ENCODE results near the gene TMEM139. TPM values are rescaled to one million over a fixed set of nuclear protein-coding genes. Genes with fewer than 3 reads are reported as not detected.

Gene TMEM139
- total RNA-seq, 1 donor from 2014 or later = 8.8 TPM

DNA sequence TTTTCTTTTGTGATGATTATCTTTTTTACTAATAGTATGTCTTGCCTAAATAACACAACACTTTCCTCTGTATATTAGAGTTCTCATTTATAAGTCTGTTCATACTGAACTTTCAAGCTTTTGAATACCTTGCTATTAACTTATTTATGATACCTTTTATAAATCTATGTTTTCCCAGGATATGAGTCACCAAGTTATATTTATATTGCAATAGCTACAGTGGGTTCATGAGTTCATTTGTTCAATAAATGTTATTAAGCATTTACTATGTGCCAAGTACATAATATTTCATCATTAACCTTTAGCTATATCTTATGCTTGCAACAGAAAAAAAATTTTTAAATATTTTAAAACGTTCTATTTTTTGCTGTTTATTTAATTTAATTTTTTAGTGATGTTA, 49.5 kb downstream of the TMEM139 start:
- H3K27me3 ChIP-seq (ENCODE audit: low read depth) = peaks cover 42% of the 10 kb centered on the region
- intact Hi-C loops (cut with micrococcal nuclease) = no loop called here
- no peaks in the 10 kb centered on the region for H3K9me3 ChIP-seq (replicated peaks)
- no peak overlapping the region for H3K27ac ChIP-seq (replicated peaks)
- no peaks in the 10 kb centered on the region for H3K4me1 ChIP-seq
- H3K4me3 ChIP-seq = no peak overlapping the region
- H3K36me3 ChIP-seq = no peaks in the 10 kb centered on the region
- DNase-seq = no peak
- no peak for TF ChIP-seq CTCF (IDR thresholded peaks at IDR 0.05; ENCODE audit: borderline replicate concordance)

DNA sequence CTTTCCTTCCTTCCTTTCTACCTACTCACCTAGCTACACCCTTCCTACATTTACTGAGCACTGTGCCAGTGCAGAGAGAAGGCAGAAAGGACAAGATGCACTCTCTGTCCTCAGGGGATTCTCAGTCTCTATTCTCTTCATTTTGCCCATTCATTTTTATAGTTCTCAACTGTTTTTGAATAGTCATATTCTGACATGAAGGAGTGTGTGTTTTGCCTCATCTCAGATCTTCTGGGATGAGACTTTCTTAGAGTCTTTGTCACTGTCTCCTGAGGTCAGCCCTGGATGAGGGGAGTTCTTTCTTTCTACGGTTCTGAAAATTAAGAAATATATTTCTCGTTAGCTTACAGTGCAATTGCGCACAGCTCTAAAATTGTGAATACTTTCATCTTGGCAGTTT, 52.5 kb downstream of the TMEM139 start:
- Histone ChIP-seq H3K36me3 (no peaks in the 10 kb centered on the region), H3K9me3 (replicated peaks) (no peaks in the 10 kb centered on the region), H3K27me3 (ENCODE audit: low read depth) (peaks cover 52% of the 10 kb centered on the region), H3K4me3 (no peak overlapping the region), H3K4me1 (no peaks in the 10 kb centered on the region), H3K27ac (replicated peaks) (no peak overlapping the region)
- intact Hi-C loops (cut with micrococcal nuclease) = no loop called here
- DNase-seq = no peak
- TF ChIP-seq CTCF (IDR thresholded peaks at IDR 0.05; ENCODE audit: borderline replicate concordance) = no peak

Other genes starting within 250 kb of the TMEM139 start
- not detected for gene OR6V1, start 232.6 kb upstream of the TMEM139 start, total RNA-seq
- gene PIP, start 152.9 kb upstream of the TMEM139 start, total RNA-seq = not detected
- not detected for gene TAS2R39, start 101.5 kb upstream of the TMEM139 start, total RNA-seq
- not detected for gene TAS2R40, start 62.9 kb upstream of the TMEM139 start, total RNA-seq
- gene GSTK1, start 21.5 kb upstream of the TMEM139 start, total RNA-seq = 291 TPM
- gene CASP2, start 3.4 kb downstream of the TMEM139 start, total RNA-seq = 10.9 TPM
- not detected for gene CLCN1, start 31.2 kb downstream of the TMEM139 start, total RNA-seq
- 0.47 TPM for gene FAM131B, start 77.8 kb downstream of the TMEM139 start, total RNA-seq
- gene ZYX, start 96.4 kb downstream of the TMEM139 start, total RNA-seq = 68.4 TPM
- not detected for gene EPHA1, start 123.9 kb downstream of the TMEM139 start, total RNA-seq
- gene TAS2R60, start 158.5 kb downstream of the TMEM139 start, total RNA-seq = not detected
- not detected for gene TAS2R41, start 192.9 kb downstream of the TMEM139 start, total RNA-seq

All from left ventricle myocardium inferior (tissue), 1 donor.